H1 (cell line): Measurements from ENCODE around the gene FGF21. TPM values are rescaled to one million over a fixed set of nuclear protein-coding genes. Genes with fewer than 3 reads are reported as not detected.

ENCODE experiments used
- ATF3 ChIP-seq: IDR thresholded peaks from 2 replicates; pipeline ENCODE4 v1.6.1; 2011; ENCODE audit warnings: low read depth, mild to moderate bottlenecking, low read length; ENCODE audit not compliant: insufficient read depth
- BACH1 ChIP-seq: IDR thresholded peaks from 2 replicates; pipeline ENCODE4 v1.6.1; 2012; ENCODE audit warnings: low read length, improper control_type of control experiment
- BCL11A ChIP-seq, 2 experiments: IDR thresholded peaks; one replicate each; pipeline ENCODE4 v1.6.1; 2011; ENCODE audit warnings: low read depth in 2 of 2, low read length in 2 of 2, mild to moderate bottlenecking in 2 of 2
- CBX5 ChIP-seq: fragments of 300-800, 300-1000 bp; sonication (generic); IDR thresholded peaks from 2 replicates; pipeline ENCODE4 v1.7.1; 2016; ENCODE audit warnings: antibody characterized with exemption, low read length, low read depth
- GABPA ChIP-seq: IDR thresholded peaks from 2 replicates; pipeline ENCODE4 v1.6.1; 2011; ENCODE audit warnings: mild to moderate bottlenecking, low read length, moderate library complexity, borderline replicate concordance; ENCODE audit not compliant: insufficient read depth
- JUND ChIP-seq: IDR thresholded peaks from 2 replicates; pipeline ENCODE4 v1.6.1; 2011; ENCODE audit warnings: mild to moderate bottlenecking, improper control_type of control experiment, low read length
- KDM5A ChIP-seq: fragments of 200-600 bp; IDR thresholded peaks from 2 replicates; pipeline ENCODE4 v1.7.1; 2012; ENCODE audit warnings: mild to moderate bottlenecking, low read length, inconsistent platforms, mixed read lengths
- NANOG ChIP-seq: IDR thresholded peaks from 2 replicates; pipeline ENCODE4 v1.6.1; 2011; ENCODE audit warnings: low read length, low read depth, mild to moderate bottlenecking, inconsistent platforms; ENCODE audit not compliant: insufficient read depth, poor library complexity, severe bottlenecking
- PHF8 ChIP-seq: fragments of 200-600 bp; sonication (generic); conservative IDR thresholded peaks from 2 replicates; pipeline ENCODE4 v1.7.1; 2012; ENCODE audit warnings: low read depth, mild to moderate bottlenecking, inconsistent platforms, low read length, moderate library complexity
- POLR2A ChIP-seq, 2 experiments: IDR thresholded peaks; 1 replicate in 1 of 2; 2 replicates in 1 of 2; pipeline ENCODE4 v1.6.1; 2011; ENCODE audit warnings: low read depth in 2 of 2, low read length in 2 of 2, mild to moderate bottlenecking in 2 of 2; ENCODE audit errors: control extremely low read depth in 1 of 2
- POLR2AphosphoS5 ChIP-seq: IDR thresholded peaks from 2 replicates; pipeline ENCODE4 v1.6.1; 2011; ENCODE audit warnings: low read depth, low read length
- RAD21 ChIP-seq, 2 experiments: IDR thresholded peaks in 1 of 2; conservative IDR thresholded peaks in 1 of 2; 2 replicates each; pipeline ENCODE4 v1.6.1; 2011; ENCODE audit warnings: low read depth in 2 of 2, low read length in 2 of 2, improper control_type of control experiment in 1 of 2, inconsistent platforms in 1 of 2, mild to moderate bottlenecking in 1 of 2, moderate library complexity in 1 of 2
- RXRA ChIP-seq: IDR thresholded peaks from 2 replicates; pipeline ENCODE4 v1.6.1; 2011; ENCODE audit warnings: low read depth, mild to moderate bottlenecking, low read length, moderate library complexity; ENCODE audit not compliant: insufficient read depth
- SAP30 ChIP-seq: fragments of 300-600 bp; sonication (generic); IDR thresholded peaks from 2 replicates; pipeline ENCODE4 v1.7.1; 2012; ENCODE audit warnings: low read length, moderate library complexity, mild to moderate bottlenecking, inconsistent platforms; ENCODE audit not compliant: insufficient read depth, insufficient replicate concordance
- SP1 ChIP-seq: IDR thresholded peaks from 2 replicates; pipeline ENCODE4 v1.6.1; 2011; ENCODE audit warnings: low read depth, low read length
- SP4 ChIP-seq: IDR thresholded peaks from 2 replicates; pipeline ENCODE4 v1.6.1; 2012; ENCODE audit warnings: low read length, inconsistent platforms
- SUZ12 ChIP-seq: fragments of 200-600 bp; sonication (generic); IDR thresholded peaks from 2 replicates; pipeline ENCODE4 v1.6.1; 2012; ENCODE audit warnings: mild to moderate bottlenecking, inconsistent platforms, low read length, moderate library complexity, mixed read lengths
- YY1 ChIP-seq: IDR thresholded peaks from 2 replicates; pipeline ENCODE4 v1.6.1; 2011; ENCODE audit warnings: low read depth, mild to moderate bottlenecking, low read length
- polyA plus RNA-seq, 7 experiments: library from polyadenylated mRNA; depleted of rRNA in 3 of 7; stranded (reverse) in 5 of 7; unstranded in 2 of 7; fragments of >200 nt in 5 of 7; fragments of 200-250 nt in 2 of 7; gene quantifications; 1 replicate in 5 of 7; 2 replicates in 1 of 7; 4 replicates in 1 of 7; pipeline versions ENCODE4 v1.2.1 to v1.2.3, GENCODE V29; 2011 to 2013; ENCODE audit warnings: missing spikeins in 2 of 7, mixed read lengths in 2 of 7
- total RNA-seq: library from RNA; stranded (reverse); fragmentation: NEBNext Ultra II Directional; extraction: Animal tissue kit (Norgen Biotek cat#: 25700); gene quantifications from 2 replicates; pipeline ENCODE4 v1.2.1, GENCODE V29; 2021
- TF ChIP-seq, protein P1 (sequence below): IDR thresholded peaks from 2 replicates; pipeline ENCODE4 v1.6.1; 2012; ENCODE audit warnings: inconsistent platforms
- TF ChIP-seq, protein P2 (sequence below): IDR thresholded peaks from 2 replicates; pipeline ENCODE4 v1.6.1; 2012; ENCODE audit warnings: low read length, inconsistent platforms

Gene FGF21
- total and polyA plus RNA-seq, 2 of the 8 experiments (the other 6 are each of a cell fraction or from before 2014, with no cell fraction given): 0.48 to 0.80 TPM

- TF ChIP-seq RXRA: no peak
- TF ChIP-seq JUND: 0 out of 2 replicates have a peak, but pooled peaks have one; percentile 30
- TF ChIP-seq YY1: peak; percentile 81
- peak; percentile 60; the same call in 1 of the 2 replicates for TF ChIP-seq SP4
- peak; percentile 97 for TF ChIP-seq SP1
- TF ChIP-seq CBX5: no peak
- TF ChIP-seq BACH1: peak; percentile 88
- peak; percentile 13 for TF ChIP-seq NANOG
- TF ChIP-seq BCL11A (IDR thresholded peaks at IDR 0.05; ENCODE audit: low read depth in 2 of 2, low read length in 2 of 2): no peak
- 0 out of 2 replicates have a peak, but pooled peaks have one; percentile 75 for TF ChIP-seq GABPA
- TF ChIP-seq SAP30: no peak
- no peak; a peak in 1 of 4 replicates for TF ChIP-seq RAD21 (IDR thresholded peaks at IDR 0.05 in 1 of 2, conservative IDR thresholded peaks at IDR 0.05 in 1 of 2; ENCODE audit: low read depth in 2 of 2, low read length in 2 of 2)
- no peak; the same call in 1 of the 2 replicates for TF ChIP-seq ATF3
- TF ChIP-seq POLR2A (IDR thresholded peaks at IDR 0.05; ENCODE audit: control extremely low read depth in 1 of 2, low read depth in 2 of 2, low read length in 2 of 2): peak in 1 of 2 experiments; percentile 73; a peak in 2 of 3 replicates
- no peak for TF ChIP-seq SUZ12
- TF ChIP-seq, protein P1, sequence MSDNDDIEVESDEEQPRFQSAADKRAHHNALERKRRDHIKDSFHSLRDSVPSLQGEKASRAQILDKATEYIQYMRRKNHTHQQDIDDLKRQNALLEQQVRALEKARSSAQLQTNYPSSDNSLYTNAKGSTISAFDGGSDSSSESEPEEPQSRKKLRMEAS: peak; percentile 78
- 0 out of 2 replicates have a peak, but pooled peaks have one; percentile 20 for TF ChIP-seq KDM5A
- TF ChIP-seq, protein P2, sequence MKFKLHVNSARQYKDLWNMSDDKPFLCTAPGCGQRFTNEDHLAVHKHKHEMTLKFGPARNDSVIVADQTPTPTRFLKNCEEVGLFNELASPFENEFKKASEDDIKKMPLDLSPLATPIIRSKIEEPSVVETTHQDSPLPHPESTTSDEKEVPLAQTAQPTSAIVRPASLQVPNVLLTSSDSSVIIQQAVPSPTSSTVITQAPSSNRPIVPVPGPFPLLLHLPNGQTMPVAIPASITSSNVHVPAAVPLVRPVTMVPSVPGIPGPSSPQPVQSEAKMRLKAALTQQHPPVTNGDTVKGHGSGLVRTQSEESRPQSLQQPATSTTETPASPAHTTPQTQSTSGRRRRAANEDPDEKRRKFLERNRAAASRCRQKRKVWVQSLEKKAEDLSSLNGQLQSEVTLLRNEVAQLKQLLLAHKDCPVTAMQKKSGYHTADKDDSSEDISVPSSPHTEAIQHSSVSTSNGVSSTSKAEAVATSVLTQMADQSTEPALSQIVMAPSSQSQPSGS: no peak
- no peak for TF ChIP-seq POLR2AphosphoS5
- TF ChIP-seq PHF8: peak; percentile 45; the same call in 1 of the 2 replicates
Observed at GRCh38 chr19:48752496-48753365, 2.6 kb upstream of the FGF21 start, which contains the start of gene FUT1 (continued).
